ENCODE measurements around the gene LRRC4. TPM values are rescaled to one million over a fixed set of nuclear protein-coding genes. Genes with fewer than 3 reads are reported as not detected.

The LRRC4 gene
- total RNA-seq, 1 experiment from 2014 or later = 10.4 TPM

- no peak overlapping the region for H2AFZ ChIP-seq (ENCODE audit: low read length)
- no peak overlapping the region for H2BK15ac ChIP-seq (ENCODE audit: low read depth, low read length)
- H4K91ac ChIP-seq (ENCODE audit: insufficient read length, low read depth, low read length) = no peak overlapping the region
- peak overlapping the region; percentile 62 to 84 for H3K4me3 Mint-ChIP-seq
- H4K5ac ChIP-seq (ENCODE audit: insufficient read length, low read depth, low read length) = no peak overlapping the region
- H3K79me1 ChIP-seq (ENCODE audit: insufficient read depth, low read depth, low read length, poor library complexity, severe bottlenecking) = no peaks in the 10 kb centered on the region
- H3K27me3 Mint-ChIP-seq (ENCODE audit: low read depth) = peaks cover 46% of the 10 kb centered on the region
- H3K9ac ChIP-seq (ENCODE audit: extremely low read depth, insufficient read length, low read length) = peak overlapping the region; percentile 20
- H3K4me1 Mint-ChIP-seq = peaks cover 23 to 35% of the 10 kb centered on the region in 2 experiments
- H3K23ac ChIP-seq (ENCODE audit: insufficient read length, low read depth, low read length) = no peak overlapping the region
- no peak overlapping the region for H4K8ac ChIP-seq (replicated peaks; ENCODE audit: insufficient read length, low read depth, low read length)
- H2BK20ac ChIP-seq (ENCODE audit: low read depth, low read length, poor library complexity, severe bottlenecking) = no peak overlapping the region
- H3T11ph ChIP-seq (ENCODE audit: low read length) = no peak overlapping the region
- H3K18ac ChIP-seq (ENCODE audit: insufficient read length, low read depth, low read length) = no peak overlapping the region
- no peak overlapping the region for H3K4ac ChIP-seq (ENCODE audit: low read depth, low read length)
- TF ChIP-seq CTCF (conservative IDR thresholded peaks at IDR 0.05) = no peak
- H4K20me1 ChIP-seq (ENCODE audit: control insufficient read depth, insufficient read depth, insufficient read length) = no peaks in the 10 kb centered on the region
- no peak overlapping the region for H3K56ac ChIP-seq (ENCODE audit: insufficient read length, low read depth, low read length)
- H3K27ac Mint-ChIP-seq = no peak overlapping the region
- no CpG with 5 or more reads among the region's 41 CpGs for WGBS (ENCODE audit: extremely low coverage, insufficient read length, low lambda C conversion rate)
- H3K27ac ChIP-seq (ENCODE audit: insufficient read length, low read depth, low read length) = no peak overlapping the region
- peak overlapping the region; percentile 35 for H3K4me2 ChIP-seq (ENCODE audit: insufficient read depth, insufficient read length, low read length)
- no peak overlapping the region for H2BK120ac ChIP-seq (ENCODE audit: low read depth, low read length, poor library complexity, severe bottlenecking)
- H3K14ac ChIP-seq (ENCODE audit: insufficient read depth, low read length) = no peak overlapping the region
- peaks cover 7% of the 10 kb centered on the region; the same call in 1 of the 2 replicates for H3K27me3 ChIP-seq (ENCODE audit: insufficient read depth, low read length)
- H3K4me1 ChIP-seq (ENCODE audit: insufficient read depth, low read length) = peaks cover 6% of the 10 kb centered on the region; the same call in 1 of the 2 replicates
- H3K9me3 ChIP-seq (ENCODE audit: control insufficient read depth, low read depth, low read length) = no peaks in the 10 kb centered on the region
- H3K79me2 ChIP-seq (ENCODE audit: insufficient read depth, low read length) = no peaks in the 10 kb centered on the region; the same call in 1 of the 2 replicates
- peak; percentile 47 for DNase-seq
- H2BK5ac ChIP-seq (ENCODE audit: insufficient read length, low read length) = no peak overlapping the region
- peaks cover 21% of the 10 kb centered on the region for H3K23me2 ChIP-seq (ENCODE audit: insufficient read length, low read depth, low read length, poor library complexity, severe bottlenecking)
- H3K9me3 Mint-ChIP-seq = no peaks in the 10 kb centered on the region; a peak in 2 of 5 replicates
- H3K36me3 Mint-ChIP-seq (ENCODE audit: insufficient read depth in 1 of 3, low read depth in 3 of 3) = peaks cover 11 to 18% (median 13%) of the 10 kb centered on the region in 3 experiments
- no peak overlapping the region for H2AK5ac ChIP-seq (ENCODE audit: insufficient read length, low read length)
- no peak overlapping the region for H2BK12ac ChIP-seq (ENCODE audit: insufficient read length, low read depth, low read length)
These were observed 1.5 kb upstream of the LRRC4 start for GRCh38 chr7:128032605-128033235.
